Naive thymus-derived CD4-positive, alpha-beta T cell (primary cell): ENCODE data around the gene RHOG. TPM values are rescaled to one million over a fixed set of nuclear protein-coding genes. Genes with fewer than 3 reads are reported as not detected.
A peak's percentile ranks its signal among the peaks of the same experiment; 100 is the strongest.

Experiments
- ATAC-seq: fragments of 150-1000 bp; cut with Tn5 transposase; 2 replicates; pipeline ENCODE4 v1.10.0; 2021; ENCODE audit warnings: mild to moderate bottlenecking, moderate library complexity
- CTCF ChIA-PET: fragments of 350-600 bp; sonication (Branson Sonifier 250); formaldehyde crosslinking; loops from one replicate; lab custom pipeline; 2021; ENCODE audit warnings: antibody characterized with exemption; lab: Charles Lee
- POLR2A ChIA-PET: fragments of 350-600 bp; sonication (Branson Sonifier 250); formaldehyde crosslinking; loops from one replicate; lab custom pipeline; 2021; ENCODE audit warnings: antibody characterized with exemption, inconsistent platforms; lab: Charles Lee
- DNase-seq, 9 donors: peaks; one replicate each; pipeline versions ENCODE4 v3.0.0 to v3.0.0-alpha.2; 2020 to 2022; ENCODE audit warnings: mixed read lengths in 1 of 9
- H3K27ac ChIP-seq: one replicate; pipeline ENCODE4 v1.7.0; 2013; ENCODE audit warnings: mild to moderate bottlenecking, low read depth, low read length, moderate library complexity
- H3K27me3 ChIP-seq, 2 donors: one replicate each; pipeline ENCODE4 v1.7.0; 2013; ENCODE audit warnings: low read length in 2 of 2, mild to moderate bottlenecking in 2 of 2, moderate library complexity in 2 of 2; ENCODE audit not compliant: control insufficient read depth in 2 of 2, insufficient read depth in 2 of 2
- H3K36me3 ChIP-seq, 3 experiments: 1 replicate in 2 of 3; 2 replicates in 1 of 3; pipeline ENCODE4 v1.7.0; 2013; ENCODE audit warnings: low read length in 3 of 3, mild to moderate bottlenecking in 3 of 3, moderate library complexity in 1 of 3; ENCODE audit not compliant: insufficient read depth in 3 of 3, control insufficient read depth in 2 of 3
- H3K4me1 ChIP-seq, 2 donors: one replicate each; pipeline ENCODE4 v1.7.0; 2013; ENCODE audit warnings: low read length in 2 of 2, mild to moderate bottlenecking in 2 of 2, moderate library complexity in 1 of 2; ENCODE audit not compliant: control insufficient read depth in 2 of 2, insufficient read depth in 2 of 2
- H3K4me3 ChIP-seq: 2 replicates; pipeline ENCODE4 v1.7.0; 2013; ENCODE audit warnings: mild to moderate bottlenecking, low read length
- H3K9me3 ChIP-seq, 3 experiments: 1 replicate in 2 of 3; 2 replicates in 1 of 3; pipeline ENCODE4 v1.7.0; 2013; ENCODE audit warnings: low read length in 3 of 3; ENCODE audit not compliant: control insufficient read depth in 2 of 3
- H3K27ac Mint-ChIP-seq, 9 donors: one replicate each; pipeline ENCODE4 v1.8.0; 2020 to 2022; ENCODE audit warnings: mixed read lengths in 9 of 9, mild to moderate bottlenecking in 8 of 9, moderate library complexity in 5 of 9, inconsistent platforms in 2 of 9
- H3K27me3 Mint-ChIP-seq, 5 donors: one replicate each; pipeline ENCODE4 v1.8.0; 2021 to 2022; ENCODE audit warnings: mixed read lengths in 5 of 5, mild to moderate bottlenecking in 1 of 5
- H3K36me3 Mint-ChIP-seq, 5 donors: one replicate each; pipeline ENCODE4 v1.8.0; 2020 to 2022; ENCODE audit warnings: mixed read lengths in 5 of 5, mild to moderate bottlenecking in 3 of 5, inconsistent platforms in 1 of 5
- H3K4me1 Mint-ChIP-seq, 7 donors: one replicate each; pipeline ENCODE4 v1.8.0; 2020 to 2022; ENCODE audit warnings: mixed read lengths in 7 of 7, mild to moderate bottlenecking in 3 of 7, inconsistent platforms in 1 of 7
- H3K4me3 Mint-ChIP-seq, 10 donors: one replicate each; pipeline ENCODE4 v1.8.0; 2020 to 2022; ENCODE audit warnings: mild to moderate bottlenecking in 10 of 10, mixed read lengths in 10 of 10, moderate library complexity in 6 of 10, inconsistent platforms in 2 of 10
- H3K9me3 Mint-ChIP-seq, 11 donors: one replicate each; pipeline ENCODE4 v1.8.0; 2020 to 2022; ENCODE audit warnings: mixed read lengths in 11 of 11, mild to moderate bottlenecking in 4 of 11, inconsistent platforms in 1 of 11, moderate library complexity in 1 of 11
- intact Hi-C, 2 donors: fragments of 100-400 bp; cut with micrococcal nuclease; formaldehyde crosslinking; loops; one replicate each; pipeline ENCODE4 v1.15.1; 2023
- polyA plus RNA-seq, 2 donors: library from polyadenylated mRNA; unstranded; fragments of 300-500 nt; fragmentation: Illumina TruSeq; gene quantifications; one replicate each; pipeline ENCODE4 v1.2.3, GENCODE V29; 2021
- total RNA-seq, 6 experiments: library from RNA in 5 of 6; stranded (reverse) in 5 of 6; gene quantifications; 1 replicate in 5 of 6; 2 replicates in 1 of 6; pipeline ENCODE4 v1.2.3 and lab custom pipeline; 2021 to 2026

Gene RHOG
- total RNA-seq: 100 to 1,000 TPM in 2 of 5 experiments, 10 to 100 TPM in 3; 89.4 to 147 (median 96.3) TPM
- polyA plus RNA-seq: 100 to 1,000 TPM; 133 to 220 TPM
- total RNA-seq (lab: John Stamatoyannopoulos, UW): 39.7 reads per million, percentile 66 among the genes with 10 or more reads in this experiment

GRCh38 chr11:3840870-3841425, at the start of gene RHOG:
RHOG (minus strand) TSS chr11:3840959; CDS start chr11:3828138, 12,821 bp downstream.
- Mint-ChIP-seq H3K27ac (peak within 1 kb of the TSS; percentile 92 to 99 (median 98)), H3K4me3 (peak within 1 kb of the TSS; percentile 92 to 99 (median 96)), H3K4me1 (peaks cover 20 to 70% (median 57%) of the 10 kb centered on the region in 7 donors), H3K9me3 (peaks cover 0 to 7% (median 0%) of the 10 kb centered on the region in 11 donors), H3K36me3 (peaks cover 3 to 22% (median 4%) of the 10 kb centered on the region in 5 donors), H3K27me3 (no peaks in the 10 kb centered on the region)
- Histone ChIP-seq H3K27ac (peak within 1 kb of the TSS; percentile 95), H3K36me3 (peaks cover 0 to 4% (median 0%) of the 10 kb centered on the region in 3 experiments), H3K27me3 (no peaks in the 10 kb centered on the region), H3K4me1 (peaks cover 37 to 39% of the 10 kb centered on the region in 2 donors), H3K4me3 (peak within 1 kb of the TSS; percentile 51), H3K9me3 (no peaks in the 10 kb centered on the region)
- ATAC-seq: peak; percentile 40
- intact Hi-C loops: loop anchor here (1.0 kb wide), 7 partner anchors 8 to 253 kb away; partner anchors contain the start of genes NUP98 (in 2 of the 2), PGAP2 (in 2 of the 2) and RRM1 (in 2 of the 2)
- ChIA-PET CTCF (interaction anchor here (0.7 to 12.5 kb wide), 16 partner anchors 8 to 251 kb away, joined by 3 to 213 read pairs (median 4); partner anchors contain the start of gene STIM1), POLR2A (interaction anchor here (0.7 to 17.9 kb wide), 24 partner anchors 10 to 257 kb away, joined by 3 to 399 read pairs (median 6); partner anchors contain the start of genes NUP98, PGAP2 and STIM1)
- peak in 6 of 9 donors; percentile 24 to 59 (median 48) for DNase-seq

GRCh38 chr11:3890014-3890413, 49.3 kb upstream of the RHOG start:
- H3K36me3 ChIP-seq: no peaks in the 10 kb centered on the region
- Mint-ChIP-seq H3K36me3 (peaks cover 0 to 18% (median 14%) of the 10 kb centered on the region in 5 donors), H3K4me3 (peak overlapping the region in 3 of 10 donors; percentile 2 to 19 (median 8)), H3K27me3 (no peaks in the 10 kb centered on the region), H3K4me1 (peaks cover 47 to 78% (median 70%) of the 10 kb centered on the region in 7 donors), H3K27ac (peak overlapping the region in 6 of 9 donors; percentile 0 to 80 (median 64)), H3K9me3 (peaks cover 0 to 4% (median 0%) of the 10 kb centered on the region in 11 donors)
- intact Hi-C loops: no loop called here
- H3K27ac ChIP-seq: no peak overlapping the region
- ChIA-PET POLR2A (interaction anchor here (1.0 to 1.2 kb wide), 2 partner anchors 37 to 42 kb away, joined by 3 read pairs; no protein-coding TSS in a partner anchor), CTCF (interaction anchor here (1.5 kb wide), 1 partner anchor 12 kb away, joined by 8 read pairs; no protein-coding TSS in a partner anchor)
- peaks cover 23 to 32% of the 10 kb centered on the region in 2 donors for H3K4me1 ChIP-seq
- no peaks in the 10 kb centered on the region for H3K27me3 ChIP-seq
- no peaks in the 10 kb centered on the region for H3K9me3 ChIP-seq
- DNase-seq: no peak
- ATAC-seq: no peak
- H3K4me3 ChIP-seq: no peak overlapping the region

GRCh38 chr11:3888876-3889275, 48.1 kb upstream of the RHOG start:
- CTCF ChIA-PET: interaction anchor here (1.2 kb wide), 1 partner anchor 39 kb away, joined by 3 read pairs; no protein-coding TSS in a partner anchor
- ATAC-seq (no peak), DNase-seq (no peak)
- H3K27ac Mint-ChIP-seq: peak overlapping the region in 7 of 9 donors; percentile 0 to 71 (median 26)
- Histone ChIP-seq H3K9me3 (no peaks in the 10 kb centered on the region), H3K27me3 (no peaks in the 10 kb centered on the region), H3K27ac (no peak overlapping the region), H3K36me3 (no peaks in the 10 kb centered on the region), H3K4me3 (no peak overlapping the region), H3K4me1 (peaks cover 17 to 24% of the 10 kb centered on the region in 2 donors)
- intact Hi-C loops: no loop called here
- peaks cover 41 to 82% (median 72%) of the 10 kb centered on the region in 7 donors for H3K4me1 Mint-ChIP-seq
- peak overlapping the region in 1 of 10 donors; percentile 1 for H3K4me3 Mint-ChIP-seq
- POLR2A ChIA-PET: interaction anchor here (0.6 to 0.9 kb wide), 2 partner anchors 28 to 34 kb away, joined by 3 to 6 read pairs; no protein-coding TSS in a partner anchor
- H3K27me3 Mint-ChIP-seq: no peaks in the 10 kb centered on the region
- peaks cover 0 to 4% (median 0%) of the 10 kb centered on the region in 11 donors for H3K9me3 Mint-ChIP-seq
- H3K36me3 Mint-ChIP-seq: peaks cover 0 to 23% (median 12%) of the 10 kb centered on the region in 5 donors

GRCh38 chr11:3886985-3887384, 46.2 kb upstream of the RHOG start:
- intact Hi-C loops: no loop called here
- no peaks in the 10 kb centered on the region for H3K9me3 ChIP-seq
- peaks cover 0 to 17% (median 4%) of the 10 kb centered on the region in 5 donors for H3K36me3 Mint-ChIP-seq
- DNase-seq (no peak), ATAC-seq (no peak)
- CTCF ChIA-PET: interaction anchor here (1.5 kb wide), 1 partner anchor 14 kb away, joined by 3 read pairs; no protein-coding TSS in a partner anchor
- peaks cover 44 to 80% (median 71%) of the 10 kb centered on the region in 7 donors for H3K4me1 Mint-ChIP-seq
- no peaks in the 10 kb centered on the region for H3K27me3 Mint-ChIP-seq
- H3K4me3 Mint-ChIP-seq: peak overlapping the region in 1 of 10 donors; percentile 27
- no peak overlapping the region for H3K4me3 ChIP-seq
- peak overlapping the region in 7 of 9 donors; percentile 10 to 51 (median 36) for H3K27ac Mint-ChIP-seq
- peaks cover 14 to 26% of the 10 kb centered on the region in 2 donors for H3K4me1 ChIP-seq
- no peak overlapping the region for H3K27ac ChIP-seq
- POLR2A ChIA-PET: no interaction called here
- H3K9me3 Mint-ChIP-seq: no peaks in the 10 kb centered on the region
- H3K36me3 ChIP-seq: no peaks in the 10 kb centered on the region
- H3K27me3 ChIP-seq: no peaks in the 10 kb centered on the region

- no peaks in the 10 kb centered on the region for H3K9me3 ChIP-seq
- intact Hi-C loops: no loop called here
- DNase-seq (no peak), ATAC-seq (no peak)
- POLR2A ChIA-PET: interaction anchor here (1.0 kb wide), 1 partner anchor 31 kb away, joined by 3 read pairs; the partner anchor contains the start of gene STIM1
- Mint-ChIP-seq H3K27ac (peak overlapping the region in 3 of 9 donors; percentile 37 to 46 (median 41)), H3K36me3 (peaks cover 0 to 16% (median 0%) of the 10 kb centered on the region in 5 donors), H3K9me3 (no peaks in the 10 kb centered on the region), H3K4me3 (peak overlapping the region in 1 of 10 donors; percentile 24), H3K27me3 (no peaks in the 10 kb centered on the region), H3K4me1 (peaks cover 44 to 84% (median 73%) of the 10 kb centered on the region in 7 donors)
- no peak overlapping the region for H3K27ac ChIP-seq
- CTCF ChIA-PET: interaction anchor here (1.5 kb wide), 1 partner anchor 16 kb away, joined by 3 read pairs; no protein-coding TSS in a partner anchor
- H3K4me3 ChIP-seq: no peak overlapping the region
- H3K4me1 ChIP-seq: peaks cover 14 to 21% of the 10 kb centered on the region in 2 donors
- no peaks in the 10 kb centered on the region for H3K36me3 ChIP-seq
- no peaks in the 10 kb centered on the region for H3K27me3 ChIP-seq
These were observed 45.1 kb upstream of the RHOG start for GRCh38 chr11:3885855-3886254.

- Histone ChIP-seq H3K9me3 (no peaks in the 10 kb centered on the region), H3K36me3 (no peaks in the 10 kb centered on the region), H3K4me1 (peaks cover 32 to 33% of the 10 kb centered on the region in 2 donors), H3K27me3 (no peaks in the 10 kb centered on the region), H3K4me3 (no peak overlapping the region), H3K27ac (no peak overlapping the region)
- Mint-ChIP-seq H3K36me3 (peaks cover 0 to 22% (median 0%) of the 10 kb centered on the region in 5 donors), H3K9me3 (no peaks in the 10 kb centered on the region), H3K27me3 (no peaks in the 10 kb centered on the region), H3K4me1 (peaks cover 54 to 87% (median 80%) of the 10 kb centered on the region in 7 donors), H3K4me3 (peak overlapping the region in 1 of 10 donors; percentile 19), H3K27ac (peak overlapping the region in 6 of 9 donors; percentile 1 to 81 (median 38))
- CTCF ChIA-PET: interaction anchor here (1.5 to 2.7 kb wide), 2 partner anchors 14 to 28 kb away, joined by 7 to 13 read pairs; partner anchors contain the start of gene STIM1
- POLR2A ChIA-PET: interaction anchor here (0.7 to 1.5 kb wide), 3 partner anchors 28 to 42 kb away, joined by 3 to 4 read pairs (median 3); partner anchors contain the start of gene RHOG
- peak in 4 of 9 donors; percentile 29 to 39 (median 32) for DNase-seq
- intact Hi-C loops: loop anchor here in 1 of 2 donors (1.0 kb wide), 4 partner anchors 27 to 190 kb away; partner anchors contain the start of gene STIM1
- ATAC-seq: peak; percentile 60
These were observed 41.9 kb upstream of the RHOG start for GRCh38 chr11:3882655-3883054.
